ENCODE results near the gene ITGA1.

ITGA1 gene

GRCh38 chr5:52897238-52897614 is 109.5 kb downstream of the ITGA1 start:
- no peak for DNase-seq (ENCODE audit: low read depth)

DNA sequence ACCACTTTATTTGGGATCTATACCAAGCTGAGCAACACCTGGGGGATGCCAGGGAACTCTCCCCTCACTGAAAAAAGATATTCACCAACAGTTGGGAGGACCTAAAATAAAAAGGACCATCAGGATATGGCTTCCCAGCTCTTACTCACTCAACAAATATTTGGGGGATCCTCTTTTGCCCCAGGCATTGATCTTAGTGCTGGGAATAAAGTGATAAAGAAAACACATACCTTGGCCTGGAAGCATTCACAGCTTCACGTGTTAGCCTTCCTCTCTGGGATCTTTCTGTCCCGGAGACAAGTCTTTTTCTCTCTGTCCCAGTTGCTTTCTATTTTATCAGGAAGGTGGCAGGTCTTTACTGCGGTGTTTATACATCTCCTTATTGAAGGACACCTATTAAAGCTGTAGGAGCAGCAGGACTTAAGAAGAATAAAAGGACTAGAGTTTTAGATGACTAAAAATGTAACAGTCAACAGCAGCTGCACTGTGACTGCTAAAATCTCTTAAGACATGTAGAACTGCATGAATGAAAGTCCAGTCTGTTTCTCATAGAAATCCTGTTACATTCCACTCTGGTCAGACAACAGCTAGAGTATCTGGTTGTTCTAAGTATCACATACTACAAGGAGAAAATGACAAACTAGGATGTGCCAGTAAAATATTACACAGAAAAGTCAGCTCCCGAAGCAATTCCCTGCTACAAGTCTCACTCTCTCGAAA is 111.4 kb downstream of the ITGA1 start:
- no peak for DNase-seq (ENCODE audit: low read depth)

DNA sequence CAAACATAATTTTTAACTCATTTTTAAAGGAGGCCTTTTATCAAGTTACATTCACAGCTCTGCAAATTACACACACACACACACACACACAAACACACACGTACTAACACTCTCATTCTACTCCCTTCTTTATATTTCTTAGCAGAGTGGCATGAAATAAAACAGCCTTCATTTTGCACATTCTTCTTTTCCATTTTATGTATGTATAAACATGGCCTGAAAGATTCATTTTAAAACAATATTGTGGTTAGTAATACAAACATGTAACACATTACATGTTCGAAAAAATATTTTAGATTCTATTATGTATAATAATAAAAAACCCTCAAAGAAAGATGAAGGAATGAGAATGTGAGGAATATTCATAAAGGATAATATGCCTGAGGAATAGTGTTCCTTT is 115.4 kb downstream of the ITGA1 start:
- no peak for DNase-seq (ENCODE audit: low read depth)

DNA sequence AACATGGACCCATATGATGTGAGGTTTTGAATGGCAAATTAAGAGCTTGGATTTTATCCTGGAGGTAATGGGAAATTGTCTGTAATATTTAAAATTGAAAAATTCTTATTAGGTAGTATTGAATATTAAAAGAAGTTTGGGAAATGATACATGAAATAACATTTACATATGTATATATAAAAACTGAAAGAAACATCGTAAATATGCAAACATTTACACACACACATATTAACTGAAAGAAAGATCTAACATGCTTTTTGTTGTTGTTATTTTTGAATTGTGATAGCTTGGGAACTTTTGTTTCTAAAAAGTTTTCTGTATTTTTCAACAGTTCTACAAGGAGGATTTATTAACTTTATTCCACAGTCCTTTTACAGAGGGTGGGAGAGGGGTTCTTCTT is 118.6 kb downstream of the ITGA1 start:
- DNase-seq (ENCODE audit: low read depth), result no peak

DNA sequence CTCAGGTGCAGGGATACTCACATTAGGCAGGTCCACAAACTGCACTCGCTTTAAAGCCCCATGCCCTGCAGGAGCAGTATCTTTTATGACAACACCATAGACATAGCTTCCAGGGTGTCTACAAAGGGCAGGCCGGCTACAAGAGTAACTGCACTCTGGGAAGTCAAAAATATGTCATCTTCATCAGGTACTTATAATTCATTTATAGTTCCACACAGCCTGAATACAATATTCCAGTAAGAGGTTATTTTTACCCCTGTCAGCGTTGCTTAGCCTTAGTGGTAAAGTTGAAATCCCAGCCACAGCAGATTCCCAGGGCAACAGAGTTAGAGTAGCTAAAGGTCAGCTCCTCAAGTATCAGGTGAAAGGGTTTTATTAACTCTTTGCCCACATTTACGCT is 119.1 kb downstream of the ITGA1 start:
- DNase-seq (ENCODE audit: low read depth), result no peak

DNA sequence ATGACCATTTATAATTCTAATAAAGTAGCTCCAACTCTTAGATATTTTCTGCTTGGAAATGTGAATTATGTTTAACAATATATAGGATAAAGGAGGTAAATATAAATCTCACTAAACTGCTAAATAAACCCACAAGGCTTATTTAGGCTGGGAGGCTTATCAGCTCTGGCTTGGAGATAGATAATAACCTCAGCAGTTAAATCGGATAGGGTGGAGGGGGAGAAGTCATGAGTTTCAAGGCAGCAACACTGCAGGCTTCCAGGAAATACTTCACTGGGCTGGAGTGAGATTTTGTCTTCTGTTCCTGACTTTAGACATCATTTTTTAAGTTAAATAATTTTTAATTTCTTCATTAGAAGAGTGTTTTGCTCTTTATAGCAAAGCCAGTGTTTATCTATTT is 121.5 kb downstream of the ITGA1 start:
- no peak for DNase-seq (ENCODE audit: low read depth)

DNA sequence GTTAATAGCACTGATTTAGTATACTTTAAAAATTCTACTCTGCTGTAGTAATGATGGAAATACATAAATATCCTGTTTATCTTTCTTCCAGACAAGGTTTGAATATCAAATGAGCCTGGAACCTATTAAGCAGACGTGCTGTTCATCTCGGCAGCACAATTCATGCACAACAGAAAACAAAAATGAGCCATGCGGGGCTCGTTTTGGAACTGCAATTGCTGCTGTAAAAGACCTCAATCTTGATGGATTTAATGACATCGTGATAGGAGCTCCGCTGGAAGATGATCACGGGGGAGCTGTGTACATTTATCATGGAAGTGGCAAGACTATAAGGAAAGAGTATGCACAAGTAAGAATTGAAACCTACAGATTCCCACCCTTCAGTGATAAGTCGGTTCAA is 122.4 kb downstream of the ITGA1 start:
- DNase-seq (ENCODE audit: low read depth), result no peak

- DNase-seq (ENCODE audit: low read depth), result peak; percentile 54
Observed at GRCh38 chr5:52915176-52915875, 127.6 kb downstream of the ITGA1 start.

DNA sequence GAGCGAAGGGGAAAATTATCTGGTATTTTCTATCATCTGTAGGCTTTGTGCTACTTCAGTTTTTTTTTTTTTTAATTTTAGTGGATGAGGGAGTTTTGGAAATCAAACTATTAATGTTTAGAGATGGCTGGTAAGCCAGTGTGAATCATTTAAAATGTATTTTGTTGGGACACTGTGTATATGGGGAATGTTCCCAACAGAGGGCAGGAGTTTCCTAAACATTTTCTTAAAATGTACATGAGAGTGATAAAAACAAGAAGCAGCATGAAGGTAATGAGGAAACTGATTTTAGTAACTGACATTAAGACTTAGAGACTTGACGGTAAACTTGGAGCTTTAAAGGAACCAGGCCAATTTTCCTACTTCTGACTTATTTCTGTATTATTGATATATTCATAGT is 133.2 kb downstream of the ITGA1 start:
- DNase-seq (ENCODE audit: low read depth), result no peak

- DNase-seq (ENCODE audit: low read depth), result peak; percentile 79
Observed at GRCh38 chr5:52922384-52922783, 134.7 kb downstream of the ITGA1 start.

GRCh38 chr5:52924456-52924855 is 136.7 kb downstream of the ITGA1 start:
- no peak for DNase-seq (ENCODE audit: low read depth)

GRCh38 chr5:52925001-52925400 is 137.3 kb downstream of the ITGA1 start:
- DNase-seq (ENCODE audit: low read depth), result no peak

GRCh38 chr5:52928689-52929088 is 141.0 kb downstream of the ITGA1 start:
- no peak for DNase-seq (ENCODE audit: low read depth)

DNA sequence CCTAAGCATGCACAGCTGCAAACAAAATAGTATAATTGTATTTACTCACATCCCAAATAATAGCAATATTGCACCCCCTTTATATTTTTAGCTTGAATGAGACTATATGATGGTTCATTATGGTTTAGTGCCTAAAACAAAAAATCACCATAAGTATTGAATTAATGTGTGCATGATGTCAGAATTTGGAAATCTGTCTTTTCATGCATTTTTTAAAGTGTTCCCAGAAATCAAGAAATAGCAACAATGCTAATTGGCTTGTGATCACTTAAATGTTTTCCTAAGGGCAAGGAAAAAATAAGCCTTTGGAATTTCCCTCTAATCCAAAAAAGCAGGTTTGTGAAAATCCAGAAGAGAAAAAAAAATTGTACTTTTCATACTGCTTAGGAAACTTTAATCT is 150.5 kb downstream of the ITGA1 start:
- DNase-seq (ENCODE audit: low read depth), result no peak

DNA sequence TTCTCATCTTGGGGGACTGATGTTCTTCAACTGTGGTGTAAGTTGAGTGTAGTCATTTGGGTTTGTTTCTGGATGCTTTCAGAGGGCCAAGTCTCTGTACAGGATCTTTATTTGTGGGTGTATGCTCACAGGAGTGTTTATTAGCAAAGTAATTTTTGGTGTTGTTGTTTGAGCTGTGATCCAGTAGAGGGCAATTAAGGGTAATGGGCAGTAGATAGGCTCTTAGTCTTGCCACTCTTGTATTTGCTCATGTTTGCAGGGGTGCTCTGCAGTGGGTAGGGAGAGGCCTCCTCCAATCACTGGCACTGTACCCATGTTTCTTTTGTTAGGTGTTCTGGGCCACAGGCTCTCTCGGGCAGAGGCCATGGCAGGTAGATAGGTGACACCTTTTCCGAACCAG is 155.6 kb downstream of the ITGA1 start:
- DNase-seq (ENCODE audit: low read depth), result no peak

DNA sequence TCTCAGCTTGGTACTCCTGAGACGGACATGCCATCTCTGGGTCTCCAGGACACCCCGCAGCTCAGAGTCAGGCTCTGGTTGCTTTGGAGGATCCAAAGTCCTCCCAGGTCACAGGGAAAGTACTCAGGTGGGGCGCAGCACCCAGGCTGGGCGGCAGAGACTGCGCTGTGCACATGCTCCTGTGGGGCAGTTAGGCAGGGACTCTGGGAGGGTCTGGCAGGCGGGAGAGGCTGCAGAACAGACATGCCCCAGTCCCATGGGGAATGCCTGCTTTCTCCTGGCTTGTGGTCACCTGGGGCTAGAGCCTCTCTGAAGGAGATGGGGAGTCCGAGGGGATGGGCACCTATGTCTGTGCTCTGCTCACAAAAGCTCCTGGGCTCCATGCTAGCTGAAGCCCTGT is 156.1 kb downstream of the ITGA1 start:
- DNase-seq (ENCODE audit: low read depth), result no peak

DNA sequence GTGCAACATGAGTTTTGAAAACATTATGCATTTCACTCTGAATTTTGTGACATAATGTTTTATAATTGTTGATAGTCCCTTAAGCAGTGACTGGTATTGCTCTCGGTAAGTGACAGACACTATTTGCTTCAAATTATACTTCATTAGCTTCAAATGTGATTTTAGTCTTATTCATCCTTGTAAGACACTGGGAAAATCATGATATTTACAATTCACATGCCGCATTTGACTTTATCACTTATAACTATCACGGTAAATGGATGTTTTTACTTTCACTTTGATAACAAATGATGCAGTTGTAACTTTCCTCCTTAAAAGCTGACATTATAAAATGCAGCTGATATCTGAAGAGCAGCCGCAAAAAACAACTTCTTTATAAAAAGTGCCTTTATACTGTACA is 157.3 kb downstream of the ITGA1 start:
- DNase-seq (ENCODE audit: low read depth), result no peak

- DNase-seq (ENCODE audit: low read depth), result peak; percentile 22
Observed at GRCh38 chr5:52947208-52947607, 159.5 kb downstream of the ITGA1 start.

- no peak for DNase-seq (ENCODE audit: low read depth)
Observed at GRCh38 chr5:52947851-52948250, 160.1 kb downstream of the ITGA1 start.

- peak; percentile 85 for DNase-seq (ENCODE audit: low read depth)
Observed at GRCh38 chr5:52948418-52949076, 160.8 kb downstream of the ITGA1 start.

- no peak for DNase-seq (ENCODE audit: low read depth)
Observed at GRCh38 chr5:52950686-52951085, 163.0 kb downstream of the ITGA1 start.

GRCh38 chr5:52952483-52952882 is 164.8 kb downstream of the ITGA1 start:
- DNase-seq (ENCODE audit: low read depth), result no peak

DNA sequence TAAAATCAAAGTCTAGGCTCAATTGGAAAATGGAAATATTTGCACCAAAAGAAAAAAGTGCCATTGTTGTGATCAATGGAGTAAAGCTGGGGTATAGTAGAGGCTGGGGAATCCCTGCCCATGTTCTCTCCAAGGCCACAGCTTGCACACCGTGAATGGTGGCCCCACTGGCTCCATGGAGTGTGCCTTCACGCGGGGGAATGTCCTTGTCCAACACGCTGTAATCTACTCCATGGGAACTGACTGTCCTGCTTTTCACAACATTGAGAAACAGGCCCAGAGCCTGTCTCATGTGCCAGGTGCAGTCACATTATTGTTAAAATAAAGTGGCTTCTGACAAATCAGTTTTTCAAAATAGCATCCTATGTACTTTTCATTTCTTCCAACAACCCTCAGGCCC is 168.3 kb downstream of the ITGA1 start:
- DNase-seq (ENCODE audit: low read depth), result no peak

Data from fibroblast of the conjunctiva (primary cell).